OCI-LY7 (cell line): ENCODE measurements around the gene PCDHB11. TPM values are rescaled to one million over a fixed set of nuclear protein-coding genes. Genes with fewer than 3 reads are reported as not detected.
"Not testable (repeated sequence)": the region's sequence is repeated elsewhere in the genome, so short reads cannot be mapped to it uniquely, and the experiment has no call there.

Experiments used
- BruUV-seq: library from RNA; stranded (reverse); fragments of 400-500 nt; replicated peaks from 2 replicates; lab custom pipeline; 2021; lab: Mats Ljungman, UMichigan
- CTCF ChIA-PET: fragments of 300-600 bp; sonication (Branson Sonifier 250); formaldehyde crosslinking; loops from one replicate; lab custom pipeline; 2022; ENCODE audit warnings: antibody characterized with exemption; ENCODE audit not compliant: unreplicated experiment; lab: Charles Lee
- POLR2A ChIA-PET: fragments of 300-600 bp; sonication (Branson Sonifier 250); formaldehyde crosslinking; loops from one replicate; lab custom pipeline; 2022; ENCODE audit warnings: antibody characterized with exemption; lab: Charles Lee
- DNase-seq: peaks from one replicate; pipeline ENCODE4 v3.0.0-alpha.2; 2015; ENCODE audit warnings: low spot score
- H2AFZ ChIP-seq: fragments of 200-600 bp; sonication (generic), shearing (Covaris generic); 2 replicates; pipeline ENCODE4 v1.6.1; 2014; ENCODE audit warnings: mild to moderate bottlenecking, antibody characterized with exemption, low read length, moderate library complexity
- H3K27ac ChIP-seq: fragments of 200-600 bp; sonication (generic); 2 replicates; pipeline ENCODE4 v1.5.1; 2014; ENCODE audit warnings: mixed run types, low read depth, mild to moderate bottlenecking, moderate library complexity, low read length, inconsistent platforms; ENCODE audit not compliant: poor library complexity, severe bottlenecking
- H3K36me3 ChIP-seq: fragments of 200-600 bp; sonication (generic); 2 replicates; pipeline ENCODE4 v1.6.1; 2014; ENCODE audit warnings: mild to moderate bottlenecking, antibody characterized with exemption, low read length, moderate library complexity, mixed read lengths; ENCODE audit not compliant: insufficient read depth
- H3K4me1 ChIP-seq: fragments of 200-600 bp; sonication (generic); 2 replicates; pipeline ENCODE4 v1.5.1; 2014; ENCODE audit warnings: mild to moderate bottlenecking, low read length; ENCODE audit not compliant: insufficient read depth, poor library complexity, severe bottlenecking
- H3K4me2 ChIP-seq: fragments of 200-600 bp; sonication (generic); 2 replicates; pipeline ENCODE4 v1.6.1; 2014; ENCODE audit warnings: mild to moderate bottlenecking, low read length
- H3K4me3 ChIP-seq: fragments of 200-600 bp; sonication (generic); 2 replicates; pipeline ENCODE4 v1.5.1; 2014; ENCODE audit warnings: mild to moderate bottlenecking, low read depth, low read length; ENCODE audit not compliant: poor library complexity, severe bottlenecking
- H3K79me2 ChIP-seq: fragments of 200-600 bp; sonication (generic); 2 replicates; pipeline ENCODE4 v1.6.1; 2016; ENCODE audit warnings: low read depth, mild to moderate bottlenecking, low read length, moderate library complexity, mixed read lengths; ENCODE audit not compliant: insufficient read depth
- H3K9me2 ChIP-seq: fragments of 200-600 bp; sonication (generic); 2 replicates; pipeline ENCODE4 v1.6.1; 2016; ENCODE audit warnings: mild to moderate bottlenecking, low read length, mixed read lengths; ENCODE audit not compliant: insufficient read depth
- H3K9me3 ChIP-seq: fragments of 200-600 bp; sonication (generic); 2 replicates; pipeline ENCODE4 v1.6.1; 2014; ENCODE audit warnings: mild to moderate bottlenecking, mixed run types, low read length, mixed read lengths
- H4K20me1 ChIP-seq: fragments of 200-600 bp; sonication (generic); 2 replicates; pipeline ENCODE4 v1.6.1; 2014; ENCODE audit warnings: mild to moderate bottlenecking, antibody characterized with exemption, low read length, moderate library complexity, mixed read lengths; ENCODE audit not compliant: insufficient read depth
- EZH2phosphoT487 ChIP-seq: fragments of 200-600 bp; sonication (generic); IDR thresholded peaks from 2 replicates; pipeline ENCODE4 v1.6.1; 2018; ENCODE audit warnings: low read depth, borderline replicate concordance, mild to moderate bottlenecking, mixed run types, antibody characterized with exemption, low read length, moderate library complexity, mixed read lengths
- intact Hi-C: fragments of 100-400 bp; cut with micrococcal nuclease; formaldehyde crosslinking; loops from one replicate; pipeline ENCODE4 v1.10.0; 2022; ENCODE audit not compliant: unreplicated experiment
- total RNA-seq, 2 experiments: library from RNA; depleted of rRNA in 1 of 2; stranded (reverse); fragments of >200 nt in 1 of 2; shearing (Covaris generic) in 1 of 2; gene quantifications; 2 replicates each; pipeline ENCODE4 v1.2.3, GENCODE V29; 2014 to 2022
- TF ChIP-seq, protein P1 (sequence below): fragments of 200-600 bp; sonication (generic); conservative IDR thresholded peaks from 2 replicates; pipeline ENCODE4 v1.5.1; 2014; ENCODE audit warnings: mild to moderate bottlenecking, antibody characterized with exemption, low read length, moderate library complexity, mixed read lengths

Gene PCDHB11
- total RNA-seq, 2 experiments from 2014 or later, result not detected

- no peak within 1 kb of the TSS for H3K4me3 ChIP-seq
- H3K4me2 ChIP-seq, result no peak within 1 kb of the TSS
- H3K27ac ChIP-seq, result no peak within 1 kb of the TSS
- intact Hi-C loops, result no loop called here
- no peaks in the 10 kb centered on the region for H3K4me1 ChIP-seq
- H3K36me3 ChIP-seq, result no peaks in the 10 kb centered on the region
- ChIA-PET POLR2A (no interaction called here), CTCF (no interaction called here)
- peak; percentile 19 for DNase-seq
- no TSS peak for BruUV-seq
- no peaks in the 10 kb centered on the region for H3K9me3 ChIP-seq
- no peaks in the 10 kb centered on the region for H4K20me1 ChIP-seq
- no peak within 1 kb of the TSS for H2AFZ ChIP-seq
- H3K9me2 ChIP-seq, result no peaks in the 10 kb centered on the region
- TF ChIP-seq, protein P1, sequence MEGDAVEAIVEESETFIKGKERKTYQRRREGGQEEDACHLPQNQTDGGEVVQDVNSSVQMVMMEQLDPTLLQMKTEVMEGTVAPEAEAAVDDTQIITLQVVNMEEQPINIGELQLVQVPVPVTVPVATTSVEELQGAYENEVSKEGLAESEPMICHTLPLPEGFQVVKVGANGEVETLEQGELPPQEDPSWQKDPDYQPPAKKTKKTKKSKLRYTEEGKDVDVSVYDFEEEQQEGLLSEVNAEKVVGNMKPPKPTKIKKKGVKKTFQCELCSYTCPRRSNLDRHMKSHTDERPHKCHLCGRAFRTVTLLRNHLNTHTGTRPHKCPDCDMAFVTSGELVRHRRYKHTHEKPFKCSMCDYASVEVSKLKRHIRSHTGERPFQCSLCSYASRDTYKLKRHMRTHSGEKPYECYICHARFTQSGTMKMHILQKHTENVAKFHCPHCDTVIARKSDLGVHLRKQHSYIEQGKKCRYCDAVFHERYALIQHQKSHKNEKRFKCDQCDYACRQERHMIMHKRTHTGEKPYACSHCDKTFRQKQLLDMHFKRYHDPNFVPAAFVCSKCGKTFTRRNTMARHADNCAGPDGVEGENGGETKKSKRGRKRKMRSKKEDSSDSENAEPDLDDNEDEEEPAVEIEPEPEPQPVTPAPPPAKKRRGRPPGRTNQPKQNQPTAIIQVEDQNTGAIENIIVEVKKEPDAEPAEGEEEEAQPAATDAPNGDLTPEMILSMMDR, result peak; percentile 78
- TF ChIP-seq EZH2phosphoT487, result no peak
- H3K79me2 ChIP-seq, result no peaks in the 10 kb centered on the region
Observed at GRCh38 chr5:141208478-141208877, 9.1 kb downstream of the PCDHB11 start, which contains the start of gene PCDHB12. Gene PCDHB12, plus strand, starts transcription at chr5:141208719. Its CDS starts 189 bp downstream, at chr5:141208908.

GRCh38 chr5:141210281-141210680 is 10.9 kb downstream of the PCDHB11 start:
- H4K20me1 ChIP-seq, DNase-seq, BruUV-seq, H3K4me3 ChIP-seq, H3K4me1 ChIP-seq, H3K4me2 ChIP-seq, POLR2A ChIA-PET, H3K27ac ChIP-seq, H3K9me2 ChIP-seq, H2AFZ ChIP-seq, H3K9me3 ChIP-seq, H3K36me3 ChIP-seq, CTCF ChIA-PET, H3K79me2 ChIP-seq: not testable (repeated sequence)
- intact Hi-C loops, result loop anchor here (10.0 kb wide), 1 partner anchor 355 kb away; no protein-coding TSS in a partner anchor

GRCh38 chr5:141210849-141211248 is 11.4 kb downstream of the PCDHB11 start:
- H3K9me3 ChIP-seq, H3K27ac ChIP-seq, H2AFZ ChIP-seq, H3K4me1 ChIP-seq, CTCF ChIA-PET, BruUV-seq, H3K4me2 ChIP-seq, DNase-seq, H3K4me3 ChIP-seq, POLR2A ChIA-PET, H3K36me3 ChIP-seq, H4K20me1 ChIP-seq, H3K79me2 ChIP-seq, H3K9me2 ChIP-seq: not testable (repeated sequence)
- intact Hi-C loops, result loop anchor here (10.0 kb wide), 1 partner anchor 354 kb away; no protein-coding TSS in a partner anchor
